GM12874 (cell line): ENCODE measurements around the gene ANKZF1.

ENCODE experiments used
- CTCF ChIP-seq: IDR thresholded peaks from 2 replicates; pipeline ENCODE4 v1.5.1; 2011; ENCODE audit warnings: low read depth, mild to moderate bottlenecking, control low read depth, low read length, moderate library complexity; ENCODE audit not compliant: insufficient read depth

Gene ANKZF1

DNA sequence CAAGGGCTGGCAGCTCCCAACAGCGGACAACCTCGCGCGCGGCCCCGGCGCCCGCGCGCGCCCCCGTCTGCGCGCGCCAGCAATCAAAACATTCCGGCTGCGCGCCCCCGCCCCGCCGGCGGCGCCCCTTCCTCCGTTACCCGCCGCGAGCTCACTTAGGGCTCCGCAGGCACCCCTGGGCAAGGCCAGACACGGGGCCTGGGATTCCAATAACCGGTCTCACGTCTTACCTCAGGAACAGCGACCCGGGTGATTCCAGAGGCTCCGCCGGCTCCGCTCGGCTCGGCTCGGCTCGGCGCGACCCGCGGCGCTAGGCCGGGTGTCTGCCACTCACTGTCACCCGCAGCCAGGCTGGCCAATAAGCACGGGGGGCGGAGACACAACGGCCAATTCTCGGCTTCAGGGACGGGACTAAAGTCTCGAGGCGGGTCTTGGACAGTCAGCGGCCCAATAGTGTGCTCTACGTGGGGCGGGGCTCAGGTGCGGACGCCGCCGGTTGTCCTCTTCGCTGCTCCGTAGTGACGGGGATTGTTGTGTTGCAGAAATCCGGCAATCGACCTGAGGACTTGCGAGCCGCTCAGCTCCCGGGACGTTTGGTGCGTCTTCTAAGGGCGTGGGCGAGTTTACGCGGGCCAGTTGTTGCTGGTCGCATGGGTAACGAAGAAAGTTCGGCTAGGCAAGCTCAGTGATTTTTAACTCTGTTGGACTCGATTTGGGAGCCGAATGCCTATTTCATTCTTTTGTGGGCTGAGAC is at the start of gene ANKZF1, which contains the start of gene ATG9A:
Gene ANKZF1 (plus strand): TSS at position 502 of the 754 bp plus-strand sequence. CDS start 452 bp downstream, outside the sequence.
Gene ATG9A (minus strand): TSS at position 332 of the 754 bp plus-strand sequence. CDS start 1,612 bp downstream, outside the sequence.
- no peak for TF ChIP-seq CTCF

GRCh38 chr2:219180961-219181360 is 48.6 kb upstream of the ANKZF1 start:
- TF ChIP-seq CTCF, result no peak

DNA sequence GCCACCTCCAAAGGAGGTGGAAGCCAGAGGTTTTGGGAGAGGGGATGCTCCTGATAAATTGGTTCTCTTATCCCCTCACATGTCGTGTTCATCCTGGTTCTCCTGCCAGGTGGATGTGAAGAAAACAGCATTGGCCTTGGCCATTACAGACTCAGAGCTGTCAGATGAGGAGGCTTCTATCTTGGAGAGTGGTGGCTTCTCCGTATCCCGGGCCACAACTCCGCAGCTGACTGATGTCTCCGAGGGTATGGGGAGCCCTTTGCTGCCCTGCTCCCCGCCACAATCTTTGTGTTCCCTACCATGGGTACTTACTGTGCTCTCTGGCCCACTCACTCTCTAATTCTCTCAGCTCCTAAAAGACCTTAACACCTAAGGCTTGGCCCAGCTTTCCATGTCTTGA is 48.1 kb upstream of the ANKZF1 start:
- no peak for TF ChIP-seq CTCF

DNA sequence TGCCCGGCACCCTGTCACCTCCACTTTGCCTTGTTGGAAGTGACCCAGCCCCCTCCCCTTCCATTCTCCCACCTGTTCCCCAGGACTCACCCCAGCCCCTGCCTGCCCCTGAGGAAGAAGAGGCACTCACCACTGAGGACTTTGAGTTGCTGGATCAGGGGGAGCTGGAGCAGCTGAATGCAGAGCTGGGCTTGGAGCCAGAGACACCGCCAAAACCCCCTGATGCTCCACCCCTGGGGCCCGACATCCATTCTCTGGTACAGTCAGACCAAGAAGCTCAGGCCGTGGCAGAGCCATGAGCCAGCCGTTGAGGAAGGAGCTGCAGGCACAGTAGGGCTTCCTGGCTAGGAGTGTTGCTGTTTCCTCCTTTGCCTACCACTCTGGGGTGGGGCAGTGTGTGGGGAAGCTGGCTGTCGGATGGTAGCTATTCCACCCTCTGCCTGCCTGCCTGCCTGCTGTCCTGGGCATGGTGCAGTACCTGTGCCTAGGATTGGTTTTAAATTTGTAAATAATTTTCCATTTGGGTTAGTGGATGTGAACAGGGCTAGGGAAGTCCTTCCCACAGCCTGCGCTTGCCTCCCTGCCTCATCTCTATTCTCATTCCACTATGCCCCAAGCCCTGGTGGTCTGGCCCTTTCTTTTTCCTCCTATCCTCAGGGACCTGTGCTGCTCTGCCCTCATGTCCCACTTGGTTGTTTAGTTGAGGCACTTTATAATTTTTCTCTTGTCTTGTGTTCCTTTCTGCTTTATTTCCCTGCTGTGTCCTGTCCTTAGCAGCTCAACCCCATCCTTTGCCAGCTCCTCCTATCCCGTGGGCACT is 47.1 kb upstream of the ANKZF1 start:
- TF ChIP-seq CTCF, result no peak

DNA sequence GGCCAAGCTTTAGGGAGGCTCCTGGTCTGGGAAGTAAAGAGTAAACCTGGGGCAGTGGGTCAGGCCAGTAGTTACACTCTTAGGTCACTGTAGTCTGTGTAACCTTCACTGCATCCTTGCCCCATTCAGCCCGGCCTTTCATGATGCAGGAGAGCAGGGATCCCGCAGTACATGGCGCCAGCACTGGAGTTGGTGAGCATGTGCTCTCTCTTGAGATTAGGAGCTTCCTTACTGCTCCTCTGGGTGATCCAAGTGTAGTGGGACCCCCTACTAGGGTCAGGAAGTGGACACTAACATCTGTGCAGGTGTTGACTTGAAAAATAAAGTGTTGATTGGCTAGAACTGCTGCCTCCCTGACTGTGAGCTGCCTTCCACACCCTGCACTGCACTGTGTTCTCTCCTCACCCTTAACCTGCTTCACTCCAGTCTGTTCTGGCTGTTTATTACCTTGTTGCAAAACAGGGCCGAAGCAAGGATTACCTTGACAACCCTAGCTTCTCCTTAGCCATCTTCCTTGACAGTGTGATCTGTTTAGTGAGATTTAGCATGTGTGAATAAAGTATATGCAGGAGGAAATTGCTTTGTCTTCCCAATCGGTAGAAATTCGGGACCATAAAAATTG is 46.3 kb upstream of the ANKZF1 start:
- TF ChIP-seq CTCF, result no peak

- TF ChIP-seq CTCF, result no peak
These were observed 45.5 kb upstream of the ANKZF1 start for GRCh38 chr2:219184121-219184520.

DNA sequence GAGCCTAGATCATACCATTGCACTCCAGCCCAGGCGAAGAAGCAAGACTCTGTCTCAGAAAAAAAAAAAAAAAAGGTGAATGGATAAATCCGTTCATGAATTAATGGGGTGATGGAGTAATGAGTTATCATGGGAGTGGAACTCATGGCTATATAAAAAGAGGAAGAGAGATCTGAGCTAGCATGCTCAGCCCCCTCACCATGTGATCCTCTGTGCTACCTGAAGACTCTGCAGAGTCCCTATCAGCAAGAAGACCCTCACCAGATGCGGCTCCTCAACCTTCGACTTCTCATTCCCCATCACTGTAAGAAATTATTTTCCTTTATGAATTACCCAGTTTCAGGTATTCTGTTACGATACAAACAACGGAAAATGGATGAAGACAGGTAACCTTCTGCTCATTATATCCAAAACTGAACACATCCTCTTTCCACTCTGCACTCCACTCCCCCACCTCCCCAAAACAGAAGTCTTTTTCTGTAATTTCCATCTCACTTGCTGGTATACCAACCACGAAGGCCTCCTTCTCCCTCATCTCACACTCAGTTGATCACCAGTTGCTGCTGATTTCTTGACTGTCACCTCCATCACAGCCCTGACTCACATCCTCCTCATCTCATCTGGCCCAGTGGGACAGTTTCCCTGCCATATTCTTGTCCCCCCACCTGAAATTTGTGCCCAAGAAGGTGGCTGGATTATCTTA is 42.7 kb upstream of the ANKZF1 start:
- TF ChIP-seq CTCF, result no peak
